Gastroesophageal sphincter (tissue), 3 donors: Measurements from ENCODE around the gene PUS1.

Experiments used
- EP300 ChIP-seq: sonication (generic); formaldehyde crosslinking; IDR thresholded peaks from one replicate; pipeline ENCODE4 v1.6.1; 2017; ENCODE audit warnings: antibody characterized with exemption, mild to moderate bottlenecking
- POLR2A ChIP-seq, 2 donors: fragments of 450-650 bp; IDR thresholded peaks; one replicate each; pipeline ENCODE4 v1.6.1; 2017; ENCODE audit warnings: antibody characterized with exemption in 2 of 2, mild to moderate bottlenecking in 2 of 2, moderate library complexity in 1 of 2
- TF ChIP-seq, protein P1 (sequence below), 4 experiments: fragments of 200-600 bp in 2 of 4; fragments of 450-650 bp in 2 of 4; sonication (generic) in 1 of 4; IDR thresholded peaks; one replicate each; pipeline ENCODE4 v1.5.1; 2017 to 2019; ENCODE audit warnings: antibody characterized with exemption in 4 of 4, mild to moderate bottlenecking in 2 of 4, moderate library complexity in 2 of 4

DNA sequence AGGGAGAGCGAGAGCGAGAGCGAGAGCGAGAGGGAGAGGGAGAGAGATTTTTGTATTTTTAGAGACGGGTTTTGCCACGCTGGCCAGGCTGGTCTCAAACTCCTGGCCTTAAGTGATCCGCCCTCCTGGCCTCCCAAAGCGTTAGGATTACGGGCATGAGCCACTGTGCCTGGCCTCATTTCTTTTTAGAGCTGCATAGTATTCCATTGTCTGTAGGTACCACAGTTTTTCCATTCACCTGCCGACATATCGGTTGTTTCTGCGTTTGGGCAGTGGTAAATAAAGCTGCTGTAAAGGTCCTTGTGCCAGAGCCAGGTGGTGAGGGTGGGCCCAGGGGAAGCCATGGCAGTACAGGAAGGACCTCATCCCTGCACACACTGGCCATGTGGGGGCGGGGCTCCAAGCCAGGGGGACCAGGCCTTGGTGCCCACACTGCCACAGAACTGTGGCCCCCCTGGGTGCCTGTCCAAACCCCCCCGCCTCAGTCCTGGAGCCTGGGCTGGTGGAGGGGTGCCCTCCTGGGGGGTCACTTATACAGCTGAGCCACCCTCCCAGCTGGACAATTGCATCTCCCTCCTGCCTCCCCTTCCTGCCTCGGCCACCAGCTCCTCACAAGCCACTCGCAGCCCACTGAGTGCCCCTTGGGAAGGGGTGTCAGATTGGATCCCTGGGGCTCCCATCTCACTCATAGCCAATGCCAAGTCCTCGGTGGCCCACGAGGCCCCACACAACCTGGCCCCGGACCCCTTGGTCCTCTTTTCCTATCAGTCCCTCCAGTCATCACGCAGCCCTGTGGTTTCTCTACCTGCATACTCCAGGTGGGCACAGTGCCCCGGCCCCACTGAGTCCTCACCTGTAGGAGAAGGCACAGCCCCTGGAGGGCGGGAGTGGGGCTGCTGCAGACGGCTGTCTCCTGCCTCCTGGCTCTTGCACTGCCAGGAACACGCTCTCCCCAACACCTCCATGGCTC lies 1.7 kb upstream of the PUS1 start:
- TF ChIP-seq, protein P1, sequence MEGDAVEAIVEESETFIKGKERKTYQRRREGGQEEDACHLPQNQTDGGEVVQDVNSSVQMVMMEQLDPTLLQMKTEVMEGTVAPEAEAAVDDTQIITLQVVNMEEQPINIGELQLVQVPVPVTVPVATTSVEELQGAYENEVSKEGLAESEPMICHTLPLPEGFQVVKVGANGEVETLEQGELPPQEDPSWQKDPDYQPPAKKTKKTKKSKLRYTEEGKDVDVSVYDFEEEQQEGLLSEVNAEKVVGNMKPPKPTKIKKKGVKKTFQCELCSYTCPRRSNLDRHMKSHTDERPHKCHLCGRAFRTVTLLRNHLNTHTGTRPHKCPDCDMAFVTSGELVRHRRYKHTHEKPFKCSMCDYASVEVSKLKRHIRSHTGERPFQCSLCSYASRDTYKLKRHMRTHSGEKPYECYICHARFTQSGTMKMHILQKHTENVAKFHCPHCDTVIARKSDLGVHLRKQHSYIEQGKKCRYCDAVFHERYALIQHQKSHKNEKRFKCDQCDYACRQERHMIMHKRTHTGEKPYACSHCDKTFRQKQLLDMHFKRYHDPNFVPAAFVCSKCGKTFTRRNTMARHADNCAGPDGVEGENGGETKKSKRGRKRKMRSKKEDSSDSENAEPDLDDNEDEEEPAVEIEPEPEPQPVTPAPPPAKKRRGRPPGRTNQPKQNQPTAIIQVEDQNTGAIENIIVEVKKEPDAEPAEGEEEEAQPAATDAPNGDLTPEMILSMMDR (IDR thresholded peaks at IDR 0.05), result no peak
- TF ChIP-seq POLR2A (IDR thresholded peaks at IDR 0.05) (no peak), EP300 (no peak)
